ENCODE results near the gene HOXD10.

DNA sequence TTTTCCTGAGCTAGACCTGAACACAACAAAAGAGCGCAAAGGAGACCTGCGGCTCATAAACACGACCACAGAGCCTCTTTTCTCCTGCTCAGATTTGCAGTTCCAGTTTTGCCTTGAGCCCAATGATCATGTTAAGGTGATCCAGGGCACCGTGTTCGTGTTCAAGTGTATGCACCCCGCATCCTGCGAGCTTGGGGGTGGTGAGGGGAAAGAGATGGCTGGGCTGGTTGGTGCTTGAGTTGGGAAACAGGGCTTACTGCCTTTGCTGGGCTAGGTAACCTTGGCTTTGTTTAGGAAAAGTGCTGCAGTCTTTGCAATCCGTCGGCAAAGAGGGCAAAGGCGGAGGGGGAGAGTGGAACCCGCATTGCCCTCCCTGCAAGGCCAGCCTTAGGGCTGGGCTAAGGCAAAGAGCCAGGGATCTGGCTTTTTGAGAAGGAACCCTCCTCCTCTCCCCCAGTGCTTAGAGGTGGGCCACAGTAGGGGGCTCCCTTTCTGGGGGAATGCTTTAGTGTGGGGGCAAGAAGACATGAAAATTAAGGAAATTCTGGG lies 1.3 kb downstream of the HOXD10 start:
- TF ChIP-seq, protein P1, sequence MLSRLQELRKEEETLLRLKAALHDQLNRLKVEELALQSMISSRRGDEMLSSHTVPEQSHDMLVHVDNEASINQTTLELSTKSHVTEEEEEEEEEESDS (CRISPR knock-in tag; IDR thresholded peaks at IDR 0.05; ENCODE audit: borderline replicate concordance), result no peak
- TF ChIP-seq ZC3H4 (CRISPR knock-in tag; IDR thresholded peaks at IDR 0.05; ENCODE audit: borderline replicate concordance) (no peak), ZSCAN22 (CRISPR knock-in tag; IDR thresholded peaks at IDR 0.05) (no peak), ZBTB21 (CRISPR knock-in tag; IDR thresholded peaks at IDR 0.05) (no peak)
- TF ChIP-seq, protein P2, sequence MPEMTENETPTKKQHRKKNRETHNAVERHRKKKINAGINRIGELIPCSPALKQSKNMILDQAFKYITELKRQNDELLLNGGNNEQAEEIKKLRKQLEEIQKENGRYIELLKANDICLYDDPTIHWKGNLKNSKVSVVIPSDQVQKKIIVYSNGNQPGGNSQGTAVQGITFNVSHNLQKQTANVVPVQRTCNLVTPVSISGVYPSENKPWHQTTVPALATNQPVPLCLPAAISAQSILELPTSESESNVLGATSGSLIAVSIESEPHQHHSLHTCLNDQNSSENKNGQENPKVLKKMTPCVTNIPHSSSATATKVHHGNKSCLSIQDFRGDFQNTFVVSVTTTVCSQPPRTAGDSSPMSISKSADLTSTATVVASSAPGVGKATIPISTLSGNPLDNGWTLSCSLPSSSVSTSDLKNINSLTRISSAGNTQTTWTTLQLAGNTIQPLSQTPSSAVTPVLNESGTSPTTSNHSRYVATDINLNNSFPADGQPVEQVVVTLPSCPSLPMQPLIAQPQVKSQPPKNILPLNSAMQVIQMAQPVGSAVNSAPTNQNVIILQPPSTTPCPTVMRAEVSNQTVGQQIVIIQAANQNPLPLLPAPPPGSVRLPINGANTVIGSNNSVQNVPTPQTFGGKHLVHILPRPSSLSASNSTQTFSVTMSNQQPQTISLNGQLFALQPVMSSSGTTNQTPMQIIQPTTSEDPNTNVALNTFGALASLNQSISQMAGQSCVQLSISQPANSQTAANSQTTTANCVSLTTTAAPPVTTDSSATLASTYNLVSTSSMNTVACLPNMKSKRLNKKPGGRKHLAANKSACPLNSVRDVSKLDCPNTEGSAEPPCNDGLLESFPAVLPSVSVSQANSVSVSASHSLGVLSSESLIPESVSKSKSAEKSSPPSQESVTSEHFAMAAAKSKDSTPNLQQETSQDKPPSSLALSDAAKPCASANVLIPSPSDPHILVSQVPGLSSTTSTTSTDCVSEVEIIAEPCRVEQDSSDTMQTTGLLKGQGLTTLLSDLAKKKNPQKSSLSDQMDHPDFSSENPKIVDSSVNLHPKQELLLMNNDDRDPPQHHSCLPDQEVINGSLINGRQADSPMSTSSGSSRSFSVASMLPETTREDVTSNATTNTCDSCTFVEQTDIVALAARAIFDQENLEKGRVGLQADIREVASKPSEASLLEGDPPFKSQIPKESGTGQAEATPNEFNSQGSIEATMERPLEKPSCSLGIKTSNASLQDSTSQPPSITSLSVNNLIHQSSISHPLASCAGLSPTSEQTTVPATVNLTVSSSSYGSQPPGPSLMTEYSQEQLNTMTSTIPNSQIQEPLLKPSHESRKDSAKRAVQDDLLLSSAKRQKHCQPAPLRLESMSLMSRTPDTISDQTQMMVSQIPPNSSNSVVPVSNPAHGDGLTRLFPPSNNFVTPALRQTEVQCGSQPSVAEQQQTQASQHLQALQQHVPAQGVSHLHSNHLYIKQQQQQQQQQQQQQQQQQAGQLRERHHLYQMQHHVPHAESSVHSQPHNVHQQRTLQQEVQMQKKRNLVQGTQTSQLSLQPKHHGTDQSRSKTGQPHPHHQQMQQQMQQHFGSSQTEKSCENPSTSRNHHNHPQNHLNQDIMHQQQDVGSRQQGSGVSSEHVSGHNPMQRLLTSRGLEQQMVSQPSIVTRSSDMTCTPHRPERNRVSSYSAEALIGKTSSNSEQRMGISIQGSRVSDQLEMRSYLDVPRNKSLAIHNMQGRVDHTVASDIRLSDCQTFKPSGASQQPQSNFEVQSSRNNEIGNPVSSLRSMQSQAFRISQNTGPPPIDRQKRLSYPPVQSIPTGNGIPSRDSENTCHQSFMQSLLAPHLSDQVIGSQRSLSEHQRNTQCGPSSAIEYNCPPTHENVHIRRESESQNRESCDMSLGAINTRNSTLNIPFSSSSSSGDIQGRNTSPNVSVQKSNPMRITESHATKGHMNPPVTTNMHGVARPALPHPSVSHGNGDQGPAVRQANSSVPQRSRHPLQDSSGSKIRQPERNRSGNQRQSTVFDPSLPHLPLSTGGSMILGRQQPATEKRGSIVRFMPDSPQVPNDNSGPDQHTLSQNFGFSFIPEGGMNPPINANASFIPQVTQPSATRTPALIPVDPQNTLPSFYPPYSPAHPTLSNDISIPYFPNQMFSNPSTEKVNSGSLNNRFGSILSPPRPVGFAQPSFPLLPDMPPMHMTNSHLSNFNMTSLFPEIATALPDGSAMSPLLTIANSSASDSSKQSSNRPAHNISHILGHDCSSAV (CRISPR knock-in tag; IDR thresholded peaks at IDR 0.05; ENCODE audit: borderline replicate concordance), result no peak

Data from HepG2 (cell line).